GM19463 (cell line): Measurements from ENCODE around the gene SLC16A9.
"Not testable (repeated sequence)": the region's sequence is repeated elsewhere in the genome, so short reads cannot be mapped to it uniquely, and the experiment has no call there.

ENCODE experiments used
- ATAC-seq: cut with Tn5 transposase; IDR thresholded peaks from one replicate; pipeline ENCODE4 v1.9.1; 2021; ENCODE audit warnings: mild to moderate bottlenecking, moderate library complexity; ENCODE audit not compliant: unreplicated experiment

Gene SLC16A9

DNA sequence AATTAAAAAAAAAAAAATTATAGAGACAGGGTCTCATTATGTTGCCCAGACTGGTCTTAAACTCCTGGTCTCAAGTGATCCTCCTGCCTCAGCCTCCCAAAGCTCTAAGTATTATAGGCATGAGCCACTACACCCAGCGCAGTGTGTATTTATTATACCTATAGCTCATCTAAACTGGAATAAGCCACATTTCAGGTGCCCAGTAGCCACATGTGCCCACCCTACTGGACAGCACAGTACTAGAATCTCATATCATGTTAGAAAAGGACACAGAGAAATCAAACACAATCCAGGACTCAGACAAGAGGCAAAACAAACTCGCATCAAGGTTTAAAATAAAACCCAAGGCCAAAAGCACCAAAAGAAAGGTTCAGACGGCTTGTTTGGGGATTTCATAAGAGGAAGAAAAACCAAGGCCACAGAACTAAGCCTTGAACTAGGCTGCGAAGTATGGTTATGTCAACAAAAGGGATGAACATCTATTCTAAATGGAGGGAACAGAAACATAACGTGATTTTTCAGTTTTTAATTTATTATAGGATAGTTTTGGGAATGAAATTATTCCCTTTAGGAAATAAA is 32.3 kb downstream of the SLC16A9 start:
- no peak for ATAC-seq

GRCh38 chr10:59675812-59676211 is 33.8 kb downstream of the SLC16A9 start:
- no peak for ATAC-seq

DNA sequence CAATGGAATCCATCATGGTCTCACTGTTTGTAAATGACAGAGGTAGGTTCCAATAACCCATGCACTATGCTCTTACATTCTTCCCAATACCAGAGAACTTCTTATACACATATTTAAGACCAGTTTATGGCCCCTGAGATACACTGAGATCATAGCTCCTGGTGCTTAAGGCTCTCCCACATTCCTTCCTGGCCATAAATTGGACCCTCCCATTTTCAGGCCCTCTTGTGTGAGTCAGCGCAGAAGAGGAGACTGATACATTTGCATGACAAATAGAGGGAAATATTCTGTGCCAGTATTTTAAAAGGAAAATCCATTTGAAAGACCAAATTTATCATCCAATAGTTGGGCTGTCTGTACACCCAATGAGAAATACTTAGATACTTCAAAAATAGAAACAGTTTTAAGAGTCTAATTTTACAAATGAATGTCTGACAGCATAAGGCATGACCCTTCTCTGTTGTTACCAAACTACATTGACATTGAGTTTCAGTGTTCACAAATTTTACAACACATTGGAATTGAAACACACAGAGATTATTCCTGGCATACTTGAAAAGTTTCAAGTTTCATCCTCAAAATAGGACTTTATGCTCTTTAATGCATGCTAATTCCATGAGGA is 35.3 kb downstream of the SLC16A9 start:
- ATAC-seq, result no peak

DNA sequence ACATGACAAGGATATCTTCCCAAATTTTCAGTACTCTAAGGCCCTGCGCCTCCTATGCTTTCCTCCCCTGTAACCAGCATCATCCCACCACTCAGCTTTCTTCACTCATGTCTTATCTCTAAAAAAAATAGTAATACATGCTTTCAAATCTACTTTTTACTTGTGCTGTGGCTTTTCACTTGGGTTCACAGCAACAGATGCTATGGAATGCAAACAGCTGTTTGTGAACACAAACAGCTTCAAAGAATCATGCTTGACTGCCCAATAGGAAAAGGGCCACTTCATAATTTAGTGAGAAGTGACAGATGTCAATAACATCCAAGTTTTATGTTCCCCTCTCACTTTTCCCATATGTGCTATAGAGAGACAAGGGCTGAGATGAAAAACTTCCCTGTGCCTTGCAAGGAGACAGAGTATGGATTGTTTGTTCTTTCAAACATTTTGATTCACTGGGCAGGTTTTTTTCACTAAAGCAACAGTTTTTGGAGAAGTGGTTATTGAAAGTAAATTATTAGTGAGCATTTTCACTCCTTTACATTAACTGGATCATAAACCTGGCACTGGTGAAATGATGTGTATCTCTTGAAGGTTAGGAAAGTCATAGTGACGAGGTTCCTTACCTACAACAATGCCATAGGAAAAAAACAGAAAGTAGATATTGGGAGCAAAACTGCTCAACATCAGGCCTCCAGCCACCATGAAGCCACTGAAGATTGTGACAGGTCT is 37.3 kb downstream of the SLC16A9 start:
- ATAC-seq, result no peak

- no peak for ATAC-seq
These were observed 39.4 kb downstream of the SLC16A9 start for GRCh38 chr10:59670269-59670668.

- ATAC-seq, result no peak
These were observed 41.6 kb downstream of the SLC16A9 start for GRCh38 chr10:59668096-59668495.

- no peak for ATAC-seq
These were observed 43.3 kb downstream of the SLC16A9 start for GRCh38 chr10:59666310-59666709.

DNA sequence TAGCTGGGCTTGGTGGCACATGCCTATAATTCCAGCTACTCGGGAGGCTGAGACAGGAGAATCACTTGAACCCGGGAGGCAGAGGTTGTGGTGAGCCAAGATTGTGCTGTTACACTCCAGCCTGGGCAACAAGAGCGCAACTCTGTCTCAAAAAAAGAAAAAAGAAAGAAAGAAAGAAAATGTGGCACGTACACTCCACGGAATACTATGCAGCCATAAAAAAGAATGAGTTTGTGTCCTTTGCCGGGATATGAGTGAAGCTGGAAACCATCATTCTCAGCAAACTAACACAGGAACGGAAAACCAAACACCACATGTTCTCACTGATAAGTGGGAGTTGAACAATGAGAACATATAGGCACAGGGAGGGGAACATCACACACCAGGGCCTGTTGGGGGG is 46.4 kb downstream of the SLC16A9 start:
- not testable (repeated sequence) for ATAC-seq

DNA sequence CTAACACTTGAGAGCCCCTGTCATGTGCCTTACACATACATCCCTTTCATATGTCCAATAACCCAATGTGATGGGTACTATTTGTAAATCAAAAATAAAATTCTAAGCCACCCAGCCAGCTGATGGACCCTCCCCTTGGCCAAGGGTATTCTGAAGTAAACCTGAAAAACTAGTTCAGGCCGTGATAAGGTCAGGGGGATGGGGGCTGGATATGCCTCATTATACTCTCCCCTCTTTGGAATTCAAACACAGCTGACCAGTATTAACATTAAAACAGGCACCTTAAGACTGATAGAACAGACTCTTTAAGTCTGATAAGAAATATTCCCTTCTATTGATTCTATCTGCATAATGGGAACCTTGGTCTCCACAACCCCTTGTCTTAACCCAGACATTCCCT is 51.9 kb downstream of the SLC16A9 start:
- no peak for ATAC-seq

- no peak for ATAC-seq
These were observed 54.3 kb downstream of the SLC16A9 start for GRCh38 chr10:59655309-59655708.

DNA sequence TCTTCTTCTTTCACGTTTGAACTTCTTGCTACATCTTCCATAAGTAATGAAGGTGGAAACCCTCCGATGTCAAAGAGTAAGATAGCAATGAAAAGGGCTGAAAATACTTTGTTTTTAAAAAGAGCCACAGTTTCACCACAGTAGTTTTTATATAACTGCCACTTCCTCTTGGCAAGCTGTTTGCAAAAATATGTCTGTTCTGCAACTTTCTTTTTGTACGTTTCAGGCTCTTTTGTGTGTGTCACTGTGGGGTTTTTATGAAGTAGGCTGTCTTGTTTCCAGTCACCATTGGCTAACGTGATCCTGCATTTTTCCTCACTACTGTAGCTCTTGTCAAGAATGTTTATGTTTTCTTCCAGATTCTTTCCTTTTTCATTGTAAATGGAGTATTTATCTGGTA is 55.6 kb downstream of the SLC16A9 start:
- no peak for ATAC-seq

DNA sequence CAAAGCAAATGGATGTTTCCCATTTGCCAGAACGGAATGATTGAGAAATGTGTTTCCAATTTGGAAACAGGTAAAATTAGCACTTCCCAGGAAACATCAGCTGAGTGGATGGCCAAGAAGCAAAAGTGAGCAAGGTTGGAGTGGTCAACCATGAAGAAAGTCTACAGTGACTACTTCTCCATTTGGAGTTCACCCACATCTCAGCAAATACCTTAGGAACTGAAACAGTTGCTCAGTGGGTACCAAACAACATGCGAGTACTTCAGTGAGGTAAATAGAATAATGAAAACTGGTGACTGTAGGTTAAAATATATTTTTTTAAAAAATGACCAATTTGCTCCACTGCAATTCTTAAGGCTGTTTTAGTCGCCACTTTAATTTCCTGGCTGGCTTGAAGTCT is 57.7 kb downstream of the SLC16A9 start:
- ATAC-seq, result no peak

DNA sequence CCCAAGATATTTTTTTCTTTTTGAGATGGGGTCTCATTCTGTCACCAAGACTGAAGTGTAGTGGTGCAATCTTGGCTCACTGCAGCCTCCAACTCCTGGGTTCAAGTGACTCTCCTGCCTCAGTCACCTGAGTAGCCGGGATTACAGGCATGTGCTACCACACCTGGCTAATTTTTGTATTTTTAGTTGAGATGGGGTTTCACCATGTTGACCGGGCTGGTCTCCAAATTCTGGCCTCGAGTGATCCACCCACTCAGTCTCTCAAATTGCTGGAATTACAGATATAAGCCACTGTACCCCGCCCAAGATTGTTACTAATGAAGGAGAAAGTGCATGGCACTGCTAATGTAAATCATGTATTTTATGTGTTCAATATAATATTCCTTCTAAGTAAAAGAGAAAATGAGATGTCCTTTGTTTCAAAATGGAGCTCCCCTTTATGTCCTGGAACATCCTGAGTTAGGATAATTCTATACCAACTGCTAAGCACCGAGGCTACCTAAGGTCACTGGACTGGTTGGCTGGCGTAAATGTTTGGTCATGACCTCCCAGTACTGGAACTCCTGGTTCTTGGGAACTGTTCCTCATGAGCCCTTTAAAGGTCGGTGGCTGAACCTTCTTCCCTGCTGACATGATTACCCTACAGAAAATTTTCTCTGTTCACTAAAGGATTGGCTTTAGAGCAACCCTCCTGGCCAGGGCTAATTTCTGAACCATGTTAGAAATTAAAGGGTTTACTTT is 59.9 kb downstream of the SLC16A9 start:
- ATAC-seq, result no peak

- ATAC-seq, result no peak
These were observed 60.9 kb downstream of the SLC16A9 start for GRCh38 chr10:59648711-59649201.

DNA sequence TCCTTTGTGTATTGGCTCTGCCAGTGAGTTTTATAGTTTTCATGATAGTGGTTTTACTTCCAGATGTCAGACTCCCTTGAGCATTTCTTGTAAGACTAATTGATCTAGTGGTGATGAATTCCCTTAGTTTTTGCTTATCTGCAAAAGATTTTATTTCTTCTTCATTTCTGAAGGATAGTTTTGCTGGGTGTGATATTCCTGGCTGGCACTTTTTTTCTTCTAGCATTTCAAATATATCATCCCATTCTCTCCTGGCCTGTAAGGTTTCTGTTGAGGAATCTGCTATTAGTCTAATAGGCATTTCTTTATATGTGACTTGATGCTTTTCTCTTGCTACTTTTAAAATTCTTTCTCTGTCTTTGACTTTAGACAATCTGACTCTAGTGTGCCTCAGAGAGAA is 64.8 kb downstream of the SLC16A9 start:
- ATAC-seq, result no peak

- not testable (repeated sequence) for ATAC-seq
These were observed 68.0 kb downstream of the SLC16A9 start for GRCh38 chr10:59641688-59642087.

- ATAC-seq, result no peak
These were observed 74.0 kb downstream of the SLC16A9 start for GRCh38 chr10:59635502-59636290.

DNA sequence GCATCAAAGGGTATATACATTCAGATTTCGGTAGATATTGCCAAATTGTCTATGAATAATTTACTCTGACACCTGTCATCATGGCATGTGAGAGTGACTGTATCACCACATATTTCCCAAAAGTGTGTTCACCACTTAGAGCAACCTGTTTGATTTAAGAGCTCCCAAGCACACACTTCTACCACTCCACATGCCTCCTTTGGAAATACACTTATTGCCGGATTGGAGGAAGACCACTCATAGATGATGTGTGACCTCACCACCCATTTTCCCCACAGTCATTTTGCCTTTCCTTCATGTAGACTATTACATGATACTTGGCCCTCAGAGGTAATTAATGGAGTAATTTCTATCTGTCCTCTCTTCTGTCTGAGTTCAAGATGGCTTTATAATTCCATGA is 75.5 kb downstream of the SLC16A9 start:
- ATAC-seq, result no peak

DNA sequence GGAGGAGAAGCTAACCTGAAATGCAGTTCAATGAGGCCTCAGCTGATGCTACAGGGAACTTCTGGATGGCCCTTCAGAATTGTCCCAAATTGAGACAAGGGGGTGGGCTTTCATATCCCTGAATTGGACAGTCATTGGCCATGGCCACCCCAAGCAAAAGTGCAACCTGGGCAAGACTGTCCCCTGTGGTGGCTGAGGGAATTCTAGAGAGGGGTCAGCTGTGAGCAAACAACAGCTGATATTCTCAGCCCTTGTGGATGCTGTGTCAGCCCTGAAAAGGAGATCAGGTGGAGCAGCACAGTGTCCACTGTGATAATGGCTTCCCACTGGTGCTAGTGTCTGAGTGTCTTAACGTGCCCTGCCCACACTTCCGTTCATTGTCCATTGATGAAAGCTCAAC is 76.6 kb downstream of the SLC16A9 start:
- ATAC-seq, result no peak

GRCh38 chr10:59631882-59632807 is 77.5 kb downstream of the SLC16A9 start:
- no peak for ATAC-seq
